H9 (cell line): ENCODE measurements around the gene IL1RAPL1. TPM values are rescaled to one million over a fixed set of nuclear protein-coding genes. Genes with fewer than 3 reads are reported as not detected.

Experiments used
- DNase-seq: peaks from one replicate; pipeline ENCODE4 v3.0.0-alpha.2; 2017
- H2AFZ ChIP-seq: one replicate; pipeline ENCODE4 v1.6.1; 2013; ENCODE audit warnings: mild to moderate bottlenecking, low read length, control low read depth, moderate library complexity
- H2AK5ac ChIP-seq: 2 replicates; pipeline ENCODE4 v1.6.1; 2013; ENCODE audit warnings: low read length, control low read depth, mixed read lengths; ENCODE audit not compliant: insufficient read length
- H2BK120ac ChIP-seq: one replicate; pipeline ENCODE4 v1.6.1; 2013; ENCODE audit warnings: low read depth, mild to moderate bottlenecking, low read length, control low read depth, inconsistent platforms; ENCODE audit not compliant: poor library complexity, severe bottlenecking
- H2BK12ac ChIP-seq: 2 replicates; pipeline ENCODE4 v1.6.1; 2013; ENCODE audit warnings: low read length, control low read depth, mixed read lengths, low read depth; ENCODE audit not compliant: insufficient read length
- H2BK15ac ChIP-seq: 2 replicates; pipeline ENCODE4 v1.6.1; 2013; ENCODE audit warnings: low read depth, low read length, control low read depth
- H2BK20ac ChIP-seq: one replicate; pipeline ENCODE4 v1.6.1; 2013; ENCODE audit warnings: low read depth, mild to moderate bottlenecking, low read length, control low read depth, inconsistent platforms; ENCODE audit not compliant: poor library complexity, severe bottlenecking
- H2BK5ac ChIP-seq: 2 replicates; pipeline ENCODE4 v1.6.1; 2013; ENCODE audit warnings: low read length, control low read depth, mixed read lengths; ENCODE audit not compliant: insufficient read length
- H3K14ac ChIP-seq: 2 replicates; pipeline ENCODE4 v1.6.1; 2013; ENCODE audit warnings: low read length, control low read depth; ENCODE audit not compliant: insufficient read depth
- H3K18ac ChIP-seq: 2 replicates; pipeline ENCODE4 v1.6.1; 2013; ENCODE audit warnings: low read depth, mild to moderate bottlenecking, mixed read lengths, low read length, control low read depth; ENCODE audit not compliant: insufficient read length
- H3K23ac ChIP-seq: 2 replicates; pipeline ENCODE4 v1.6.1; 2013; ENCODE audit warnings: low read length, control low read depth, mixed read lengths, low read depth; ENCODE audit not compliant: insufficient read length
- H3K23me2 ChIP-seq: 2 replicates; pipeline ENCODE4 v1.6.1; 2013; ENCODE audit warnings: low read depth, mild to moderate bottlenecking, mixed read lengths, low read length, control low read depth; ENCODE audit not compliant: insufficient read length, poor library complexity, severe bottlenecking
- H3K27ac ChIP-seq: 2 replicates; pipeline ENCODE4 v1.5.1; 2013; ENCODE audit warnings: low read length, control low read depth, mixed read lengths, low read depth; ENCODE audit not compliant: insufficient read length
- H3K27me3 ChIP-seq: 2 replicates; pipeline ENCODE4 v1.6.1; 2013; ENCODE audit warnings: low read length, control low read depth, inconsistent platforms; ENCODE audit not compliant: insufficient read depth
- H3K4ac ChIP-seq: 2 replicates; pipeline ENCODE4 v1.6.1; 2013; ENCODE audit warnings: low read depth, mild to moderate bottlenecking, control low read depth, inconsistent platforms, low read length, moderate library complexity
- H3K4me1 ChIP-seq: 2 replicates; pipeline ENCODE4 v1.6.1; 2013; ENCODE audit warnings: low read length, control low read depth, inconsistent platforms; ENCODE audit not compliant: insufficient read depth
- H3K4me2 ChIP-seq: 2 replicates; pipeline ENCODE4 v1.6.1; 2013; ENCODE audit warnings: low read length, control low read depth, mixed read lengths; ENCODE audit not compliant: insufficient read length, insufficient read depth
- H3K56ac ChIP-seq: 2 replicates; pipeline ENCODE4 v1.6.1; 2013; ENCODE audit warnings: low read depth, mild to moderate bottlenecking, mixed read lengths, low read length, control low read depth; ENCODE audit not compliant: insufficient read length
- H3K79me1 ChIP-seq: 2 replicates; pipeline ENCODE4 v1.6.1; 2013; ENCODE audit warnings: low read depth, mild to moderate bottlenecking, moderate library complexity, low read length, control low read depth, inconsistent platforms; ENCODE audit not compliant: insufficient read depth, poor library complexity, severe bottlenecking
- H3K79me2 ChIP-seq: 2 replicates; pipeline ENCODE4 v1.6.1; 2013; ENCODE audit warnings: low read length, control low read depth, inconsistent platforms; ENCODE audit not compliant: insufficient read depth
- H3K9ac ChIP-seq: 2 replicates; pipeline ENCODE4 v1.6.1; 2013; ENCODE audit warnings: low read length, control low read depth, mixed read lengths; ENCODE audit not compliant: insufficient read length; ENCODE audit errors: extremely low read depth
- H3K9me3 ChIP-seq: one replicate; pipeline ENCODE4 v1.6.1; 2013; ENCODE audit warnings: low read depth, low read length, inconsistent platforms; ENCODE audit not compliant: control insufficient read depth
- H3T11ph ChIP-seq: one replicate; pipeline ENCODE4 v1.6.1; 2013; ENCODE audit warnings: mild to moderate bottlenecking, low read length, control low read depth, inconsistent platforms
- H4K20me1 ChIP-seq: one replicate; pipeline ENCODE4 v1.6.1; 2013; ENCODE audit not compliant: control insufficient read depth, insufficient read length, insufficient read depth
- H4K5ac ChIP-seq: 2 replicates; pipeline ENCODE4 v1.6.1; 2013; ENCODE audit warnings: low read depth, mild to moderate bottlenecking, mixed read lengths, low read length, control low read depth; ENCODE audit not compliant: insufficient read length
- H4K8ac ChIP-seq: replicated peaks from 2 replicates; pipeline ENCODE4 v1.6.1; 2013; ENCODE audit warnings: low read length, control low read depth, mixed read lengths, low read depth; ENCODE audit not compliant: insufficient read length
- H4K91ac ChIP-seq: 2 replicates; pipeline ENCODE4 v1.6.1; 2013; ENCODE audit warnings: low read depth, mild to moderate bottlenecking, moderate library complexity, mixed read lengths, low read length, control low read depth; ENCODE audit not compliant: insufficient read length
- H3K27ac Mint-ChIP-seq, 3 experiments: 2 replicates in 2 of 3; 3 replicates in 1 of 3; pipeline ENCODE4 v1.8.0; 2020 to 2021; ENCODE audit warnings: mixed read lengths in 3 of 3, mild to moderate bottlenecking in 1 of 3, moderate library complexity in 1 of 3
- H3K27me3 Mint-ChIP-seq: 2 replicates; pipeline ENCODE4 v1.8.0; 2021; ENCODE audit warnings: low read depth, mild to moderate bottlenecking, moderate library complexity, mixed read lengths
- H3K36me3 Mint-ChIP-seq, 3 experiments: 2 replicates in 2 of 3; 3 replicates in 1 of 3; pipeline ENCODE4 v1.8.0; 2020 to 2021; ENCODE audit warnings: low read depth in 3 of 3, mixed read lengths in 3 of 3; ENCODE audit not compliant: insufficient read depth in 1 of 3
- H3K4me1 Mint-ChIP-seq, 2 experiments: 2 replicates each; pipeline ENCODE4 v1.8.0; 2020; ENCODE audit warnings: mixed read lengths in 2 of 2
- H3K4me3 Mint-ChIP-seq, 2 experiments: 2 replicates in 1 of 2; 3 replicates in 1 of 2; pipeline ENCODE4 v1.8.0; 2020 to 2021; ENCODE audit warnings: mild to moderate bottlenecking in 2 of 2, mixed read lengths in 2 of 2, moderate library complexity in 1 of 2
- H3K9me3 Mint-ChIP-seq, 2 experiments: 2 replicates in 1 of 2; 3 replicates in 1 of 2; pipeline ENCODE4 v1.8.0; 2020; ENCODE audit warnings: mild to moderate bottlenecking in 2 of 2, mixed read lengths in 2 of 2, moderate library complexity in 1 of 2
- CTCF ChIP-seq: fragments of 200-600 bp; sonication (generic); conservative IDR thresholded peaks from 3 replicates; pipeline ENCODE4 v1.8.0; 2021; ENCODE audit warnings: antibody characterized with exemption, mild to moderate bottlenecking
- WGBS: extraction: QIAGEN DNeasy Blood & Tissue Kit; methylation state at CpG from one replicate; pipeline ENCODE4 v1.1.7; 2013; ENCODE audit warnings: missing lambda C conversion rate, low lambda C conversion rate, mixed read lengths; ENCODE audit not compliant: insufficient read length; ENCODE audit errors: extremely low coverage; 5-methylcytosine and 5-hydroxymethylcytosine counted together
- total RNA-seq: library from RNA; stranded (reverse); gene quantifications from 2 replicates; pipeline ENCODE4 v1.2.1, GENCODE V29; 2021

The IL1RAPL1 gene
- total RNA-seq, 1 experiment from 2014 or later = 0.31 TPM

- H3K27me3 ChIP-seq = no peaks in the 10 kb centered on the region
These were observed 456.5 kb downstream of the IL1RAPL1 start for GRCh38 chrX:29043746-29044145.

More at GRCh38 chrX:29043746-29044145, 456.5 kb downstream of the IL1RAPL1 start:
- H3K23ac ChIP-seq = no peak overlapping the region
- no peak overlapping the region for H2BK5ac ChIP-seq
- no peak overlapping the region for H3K18ac ChIP-seq
- H4K8ac ChIP-seq = no peak overlapping the region
- no peaks in the 10 kb centered on the region for H3K27me3 Mint-ChIP-seq
- no peaks in the 10 kb centered on the region for H4K20me1 ChIP-seq
- no peaks in the 10 kb centered on the region for H3K23me2 ChIP-seq
- H3K27ac ChIP-seq = no peak overlapping the region
- no peak overlapping the region for H3K9ac ChIP-seq
- no peak overlapping the region for H3K56ac ChIP-seq
- H2BK12ac ChIP-seq = no peak overlapping the region
- H3K9me3 ChIP-seq = no peaks in the 10 kb centered on the region
- no peaks in the 10 kb centered on the region; a peak in 1 of 7 replicates for H3K36me3 Mint-ChIP-seq
- no peak overlapping the region for H3K4me2 ChIP-seq
- no peaks in the 10 kb centered on the region for H3K79me1 ChIP-seq
- H2BK20ac ChIP-seq = no peak overlapping the region
- H4K5ac ChIP-seq = no peak overlapping the region
- H4K91ac ChIP-seq = no peak overlapping the region
- H3K4me3 Mint-ChIP-seq = no peak overlapping the region
- H2AK5ac ChIP-seq = no peak overlapping the region
- H3K79me2 ChIP-seq = no peaks in the 10 kb centered on the region
- no peak overlapping the region for H3T11ph ChIP-seq
- H2AFZ ChIP-seq = no peak overlapping the region
- H3K14ac ChIP-seq = no peak overlapping the region
- H3K4me1 ChIP-seq = no peaks in the 10 kb centered on the region
- H2BK120ac ChIP-seq = no peak overlapping the region
- TF ChIP-seq CTCF = no peak
- peaks cover 3 to 6% of the 10 kb centered on the region in 2 experiments for H3K4me1 Mint-ChIP-seq
- WGBS = no CpG with 5 or more reads among the region's 3 CpGs
- H3K27ac Mint-ChIP-seq = no peak overlapping the region
- H3K9me3 Mint-ChIP-seq = peaks cover 0 to 28% of the 10 kb centered on the region in 2 experiments; a peak in 3 of 5 replicates
- no peak overlapping the region for H2BK15ac ChIP-seq
- no peak for DNase-seq
- H3K4ac ChIP-seq = no peak overlapping the region
